ENCODE results near the gene TMEM117.

DNA sequence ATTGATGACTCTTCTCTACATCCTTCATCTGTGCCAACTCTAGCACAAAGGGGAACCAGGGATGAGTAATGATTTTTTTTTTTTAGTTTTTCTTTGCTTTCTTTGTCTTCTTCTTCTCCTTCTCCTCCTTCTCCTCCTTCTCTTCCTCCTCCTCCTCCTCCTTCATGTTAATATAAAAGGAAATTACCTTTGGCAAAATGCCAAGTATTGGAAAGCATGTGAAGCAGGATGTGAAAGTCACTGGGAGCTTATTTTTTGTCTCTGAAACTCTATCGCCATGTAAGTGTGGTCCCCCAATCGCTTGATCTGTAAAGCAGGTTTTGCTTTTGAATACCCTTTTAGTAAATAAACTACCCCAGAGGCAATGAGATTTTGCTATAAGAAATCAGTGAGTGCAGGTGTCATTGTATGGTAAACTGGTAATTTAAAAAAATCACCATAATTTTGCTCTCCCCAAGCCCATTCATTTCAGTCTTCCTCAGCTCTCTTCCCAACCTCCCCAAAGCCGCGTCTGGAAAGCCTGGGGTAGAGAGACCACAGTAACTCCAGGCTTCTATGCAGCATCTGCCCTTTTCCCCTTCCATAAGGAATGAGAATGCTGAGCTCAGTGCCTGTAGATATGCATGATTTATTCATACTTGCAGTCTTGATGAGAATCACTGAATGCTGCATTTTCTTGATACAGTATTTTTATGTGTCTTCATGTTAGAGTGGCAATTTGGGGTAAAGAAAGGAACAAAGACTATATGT lies 388.7 kb downstream of the TMEM117 start:
- TF ChIP-seq EP300 (IDR thresholded peaks at IDR 0.05; ENCODE audit: borderline replicate concordance in 1 of 2, control insufficient read depth in 1 of 2, low read depth in 2 of 2, low read length in 2 of 2) (no peak), KAT2A (conservative IDR thresholded peaks at IDR 0.05; ENCODE audit: control insufficient read depth, low read depth, low read length) (no peak), POLR2A (IDR thresholded peaks at IDR 0.05; ENCODE audit: low read depth, low read length) (no peak), POLR2AphosphoS5 (IDR thresholded peaks at IDR 0.05; ENCODE audit: low read length) (no peak), POLR2AphosphoS2 (IDR thresholded peaks at IDR 0.05; ENCODE audit: low read depth, low read length) (no peak), SMC3 (IDR thresholded peaks at IDR 0.05; ENCODE audit: borderline replicate concordance, low read length) (no peak), JUND (IDR thresholded peaks at IDR 0.05; ENCODE audit: low read depth, low read length) (no peak)
- TF ChIP-seq, protein P1, sequence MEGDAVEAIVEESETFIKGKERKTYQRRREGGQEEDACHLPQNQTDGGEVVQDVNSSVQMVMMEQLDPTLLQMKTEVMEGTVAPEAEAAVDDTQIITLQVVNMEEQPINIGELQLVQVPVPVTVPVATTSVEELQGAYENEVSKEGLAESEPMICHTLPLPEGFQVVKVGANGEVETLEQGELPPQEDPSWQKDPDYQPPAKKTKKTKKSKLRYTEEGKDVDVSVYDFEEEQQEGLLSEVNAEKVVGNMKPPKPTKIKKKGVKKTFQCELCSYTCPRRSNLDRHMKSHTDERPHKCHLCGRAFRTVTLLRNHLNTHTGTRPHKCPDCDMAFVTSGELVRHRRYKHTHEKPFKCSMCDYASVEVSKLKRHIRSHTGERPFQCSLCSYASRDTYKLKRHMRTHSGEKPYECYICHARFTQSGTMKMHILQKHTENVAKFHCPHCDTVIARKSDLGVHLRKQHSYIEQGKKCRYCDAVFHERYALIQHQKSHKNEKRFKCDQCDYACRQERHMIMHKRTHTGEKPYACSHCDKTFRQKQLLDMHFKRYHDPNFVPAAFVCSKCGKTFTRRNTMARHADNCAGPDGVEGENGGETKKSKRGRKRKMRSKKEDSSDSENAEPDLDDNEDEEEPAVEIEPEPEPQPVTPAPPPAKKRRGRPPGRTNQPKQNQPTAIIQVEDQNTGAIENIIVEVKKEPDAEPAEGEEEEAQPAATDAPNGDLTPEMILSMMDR (IDR thresholded peaks at IDR 0.05 in 2 of 3, conservative IDR thresholded peaks at IDR 0.05 in 1 of 3; ENCODE audit: control insufficient read depth in 2 of 3, extremely low read depth in 1 of 3, insufficient read depth in 1 of 3, low read depth in 3 of 3, low read length in 3 of 3) = no peak
- TF ChIP-seq, protein P2, sequence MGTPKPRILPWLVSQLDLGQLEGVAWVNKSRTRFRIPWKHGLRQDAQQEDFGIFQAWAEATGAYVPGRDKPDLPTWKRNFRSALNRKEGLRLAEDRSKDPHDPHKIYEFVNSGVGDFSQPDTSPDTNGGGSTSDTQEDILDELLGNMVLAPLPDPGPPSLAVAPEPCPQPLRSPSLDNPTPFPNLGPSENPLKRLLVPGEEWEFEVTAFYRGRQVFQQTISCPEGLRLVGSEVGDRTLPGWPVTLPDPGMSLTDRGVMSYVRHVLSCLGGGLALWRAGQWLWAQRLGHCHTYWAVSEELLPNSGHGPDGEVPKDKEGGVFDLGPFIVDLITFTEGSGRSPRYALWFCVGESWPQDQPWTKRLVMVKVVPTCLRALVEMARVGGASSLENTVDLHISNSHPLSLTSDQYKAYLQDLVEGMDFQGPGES (IDR thresholded peaks at IDR 0.05) = no peak
